ENCODE data around the gene CCNY.

CCNY gene

GRCh38 chr10:35391153-35391953 lies 55.0 kb downstream of the CCNY start:
- H2AFZ ChIP-seq (ENCODE audit: low read depth, low read length), result no peak overlapping the region
- H4K20me1 ChIP-seq (ENCODE audit: insufficient read depth, low read length), result peaks cover 7% of the 10 kb centered on the region
- H3K36me3 ChIP-seq (replicated peaks; ENCODE audit: low read depth, low read length), result peaks cover 4% of the 10 kb centered on the region
- no peak overlapping the region for H3K4me2 ChIP-seq (ENCODE audit: low read length)
- no peak overlapping the region for H3K27ac ChIP-seq (ENCODE audit: low read length)
- H3K27me3 ChIP-seq (ENCODE audit: low read depth, low read length), result no peaks in the 10 kb centered on the region
- H3K4me3 ChIP-seq (ENCODE audit: low read length), result no peak overlapping the region
- H3K79me2 ChIP-seq (ENCODE audit: low read length), result peaks cover 17% of the 10 kb centered on the region
- peaks cover 4% of the 10 kb centered on the region; the same call in 1 of the 2 replicates for H3K9me3 ChIP-seq (ENCODE audit: insufficient read depth, low read length)
- H3K9ac ChIP-seq (ENCODE audit: low read length), result no peak overlapping the region
- H3K4me1 ChIP-seq (ENCODE audit: low read length), result peaks cover 8% of the 10 kb centered on the region
- no peak for TF ChIP-seq CTCF (IDR thresholded peaks at IDR 0.05; ENCODE audit: low read depth, low read length)
- TF ChIP-seq EZH2phosphoT487 (IDR thresholded peaks at IDR 0.05; ENCODE audit: low read depth), result no peak

GRCh38 chr10:35391954-35392262 lies 55.6 kb downstream of the CCNY start:
- H3K4me1 ChIP-seq (ENCODE audit: low read length), result peaks cover 8% of the 10 kb centered on the region
- TF ChIP-seq CTCF (IDR thresholded peaks at IDR 0.05; ENCODE audit: low read depth, low read length) (no peak), EZH2phosphoT487 (IDR thresholded peaks at IDR 0.05; ENCODE audit: low read depth) (no peak)
- H4K20me1 ChIP-seq (ENCODE audit: insufficient read depth, low read length), result peaks cover 7% of the 10 kb centered on the region
- H3K27me3 ChIP-seq (ENCODE audit: low read depth, low read length), result no peaks in the 10 kb centered on the region
- no peak overlapping the region for H3K27ac ChIP-seq (ENCODE audit: low read length)
- no peak overlapping the region for H3K4me2 ChIP-seq (ENCODE audit: low read length)
- H3K9ac ChIP-seq (ENCODE audit: low read length), result no peak overlapping the region
- H3K79me2 ChIP-seq (ENCODE audit: low read length), result peaks cover 17% of the 10 kb centered on the region
- H3K36me3 ChIP-seq (replicated peaks; ENCODE audit: low read depth, low read length), result peaks cover 4% of the 10 kb centered on the region
- H2AFZ ChIP-seq (ENCODE audit: low read depth, low read length), result no peak overlapping the region
- H3K9me3 ChIP-seq (ENCODE audit: insufficient read depth, low read length), result peaks cover 4% of the 10 kb centered on the region; the same call in 1 of the 2 replicates
- H3K4me3 ChIP-seq (ENCODE audit: low read length), result no peak overlapping the region

- Histone ChIP-seq H3K79me2 (ENCODE audit: low read length) (peaks cover 15% of the 10 kb centered on the region), H2AFZ (ENCODE audit: low read depth, low read length) (no peak overlapping the region), H3K4me2 (ENCODE audit: low read length) (no peak overlapping the region), H3K4me3 (ENCODE audit: low read length) (no peak overlapping the region), H3K9me3 (ENCODE audit: insufficient read depth, low read length) (peaks cover 4% of the 10 kb centered on the region; the same call in 1 of the 2 replicates), H3K9ac (ENCODE audit: low read length) (no peak overlapping the region), H3K27ac (ENCODE audit: low read length) (no peak overlapping the region), H3K4me1 (ENCODE audit: low read length) (peaks cover 7% of the 10 kb centered on the region), H3K36me3 (replicated peaks; ENCODE audit: low read depth, low read length) (peaks cover 4% of the 10 kb centered on the region), H4K20me1 (ENCODE audit: insufficient read depth, low read length) (peaks cover 7% of the 10 kb centered on the region), H3K27me3 (ENCODE audit: low read depth, low read length) (no peaks in the 10 kb centered on the region)
- TF ChIP-seq EZH2phosphoT487 (IDR thresholded peaks at IDR 0.05; ENCODE audit: low read depth), result no peak
- no peak for TF ChIP-seq CTCF (IDR thresholded peaks at IDR 0.05; ENCODE audit: low read depth, low read length)
Observed at GRCh38 chr10:35392482-35393228, 56.3 kb downstream of the CCNY start.

GRCh38 chr10:35394411-35394851 lies 58.1 kb downstream of the CCNY start:
- Histone ChIP-seq H3K4me2 (ENCODE audit: low read length) (no peak overlapping the region), H3K79me2 (ENCODE audit: low read length) (peaks cover 4% of the 10 kb centered on the region), H3K4me3 (ENCODE audit: low read length) (no peak overlapping the region), H3K9ac (ENCODE audit: low read length) (no peak overlapping the region), H2AFZ (ENCODE audit: low read depth, low read length) (no peak overlapping the region), H3K36me3 (replicated peaks; ENCODE audit: low read depth, low read length) (peaks cover 4% of the 10 kb centered on the region), H3K27me3 (ENCODE audit: low read depth, low read length) (no peaks in the 10 kb centered on the region), H3K27ac (ENCODE audit: low read length) (no peak overlapping the region), H3K4me1 (ENCODE audit: low read length) (no peaks in the 10 kb centered on the region), H3K9me3 (ENCODE audit: insufficient read depth, low read length) (peaks cover 4% of the 10 kb centered on the region; the same call in 1 of the 2 replicates), H4K20me1 (ENCODE audit: insufficient read depth, low read length) (peaks cover 4% of the 10 kb centered on the region)
- no peak for TF ChIP-seq CTCF (IDR thresholded peaks at IDR 0.05; ENCODE audit: low read depth, low read length)

All from OCI-LY3 (cell line).